GM19025 (cell line): Measurements from ENCODE around the gene TRERF1.
"Not testable (repeated sequence)": the region's sequence is repeated elsewhere in the genome, so short reads cannot be mapped to it uniquely, and the experiment has no call there.

Experiments used
- ATAC-seq: cut with Tn5 transposase; IDR thresholded peaks from one replicate; pipeline ENCODE4 v1.9.1; 2021; ENCODE audit warnings: mild to moderate bottlenecking, low read depth, moderate library complexity; ENCODE audit not compliant: unreplicated experiment

TRERF1 gene

GRCh38 chr6:42207559-42207958 is 244.2 kb downstream of the TRERF1 start:
- ATAC-seq: not testable (repeated sequence)

- ATAC-seq: no peak
Observed at GRCh38 chr6:42204768-42205282, 246.9 kb downstream of the TRERF1 start.

GRCh38 chr6:42203183-42203582 is 248.5 kb downstream of the TRERF1 start:
- no peak for ATAC-seq

DNA sequence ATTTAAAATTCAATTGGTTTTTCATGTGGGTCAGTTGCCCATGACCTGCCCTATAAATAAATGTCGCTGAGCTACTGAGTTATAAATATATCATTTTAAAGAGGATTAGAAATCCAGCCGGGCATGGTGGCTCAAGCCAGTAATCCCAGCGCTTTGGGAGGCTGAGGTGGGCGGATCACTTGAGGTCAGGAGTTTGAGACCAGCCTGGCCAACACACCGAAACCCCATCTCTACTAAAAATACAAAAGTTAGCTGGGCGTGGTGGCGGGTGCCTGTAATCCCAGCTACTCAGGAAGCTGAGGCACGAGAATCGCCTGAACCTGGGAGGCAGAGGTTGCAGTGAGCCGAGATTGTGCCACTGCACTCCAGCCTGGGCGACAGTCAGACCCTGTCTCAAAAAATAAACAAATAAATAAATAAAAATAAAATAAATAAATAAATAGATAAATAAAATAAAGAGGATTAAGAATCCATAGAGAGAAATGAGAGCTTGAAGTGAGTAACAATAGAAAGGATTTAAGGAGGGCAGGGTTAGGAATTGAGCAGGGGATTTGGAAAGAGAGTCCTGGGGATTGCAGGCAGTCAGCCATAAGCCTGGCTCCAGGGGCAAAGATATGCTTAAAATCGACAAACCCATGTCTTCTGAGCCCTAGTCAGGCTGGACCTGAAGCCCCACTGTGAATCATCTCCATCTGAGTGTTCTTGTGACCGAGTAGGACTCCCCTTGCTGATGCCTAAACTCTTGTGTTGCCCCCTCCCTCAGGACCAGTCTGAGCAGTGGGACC is 249.4 kb downstream of the TRERF1 start:
- ATAC-seq: not testable (repeated sequence)

GRCh38 chr6:42201382-42201781 is 250.3 kb downstream of the TRERF1 start:
- ATAC-seq: no peak

DNA sequence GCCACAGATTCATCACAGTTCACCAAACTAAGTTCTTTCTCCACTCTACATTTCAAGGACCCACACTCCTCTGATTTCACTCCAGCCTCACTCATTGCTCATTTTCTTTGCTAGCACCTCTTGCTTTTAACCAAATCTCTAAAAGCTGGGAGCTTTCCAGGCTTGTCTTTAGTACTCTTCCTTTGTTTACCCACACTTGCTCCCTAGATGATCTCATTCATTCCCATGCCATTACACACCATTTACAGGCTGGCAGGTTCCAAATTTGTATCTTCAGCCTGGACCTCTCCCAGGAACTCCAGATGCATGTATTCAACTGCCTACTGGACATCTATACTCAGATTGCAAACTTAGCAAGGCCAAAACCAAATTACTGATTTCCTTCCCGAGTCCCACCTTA is 251.7 kb downstream of the TRERF1 start:
- no peak for ATAC-seq

GRCh38 chr6:42199106-42199981 is 252.4 kb downstream of the TRERF1 start:
- ATAC-seq: no peak

- ATAC-seq: no peak
Observed at GRCh38 chr6:42197555-42198362, 254.0 kb downstream of the TRERF1 start.

DNA sequence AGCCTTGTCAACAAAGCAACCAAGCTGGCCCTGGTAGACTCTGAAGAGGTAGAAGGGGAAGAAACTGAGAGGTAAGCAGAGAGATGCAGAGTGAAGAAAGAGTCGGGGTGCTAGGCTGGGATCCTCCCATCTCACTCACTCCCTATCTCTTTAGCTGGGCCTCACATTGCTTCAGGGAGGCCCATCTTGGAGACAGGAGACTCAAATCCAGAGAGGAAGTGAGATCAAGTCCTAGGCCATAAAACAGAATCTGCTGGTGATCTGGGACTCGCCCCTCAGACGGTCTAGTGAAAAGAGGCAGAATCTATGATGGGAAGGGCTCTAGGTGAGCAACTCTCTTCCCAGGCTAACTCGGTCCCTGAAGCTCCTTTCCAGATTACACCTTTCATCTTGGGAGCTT is 256.3 kb downstream of the TRERF1 start:
- ATAC-seq: no peak

DNA sequence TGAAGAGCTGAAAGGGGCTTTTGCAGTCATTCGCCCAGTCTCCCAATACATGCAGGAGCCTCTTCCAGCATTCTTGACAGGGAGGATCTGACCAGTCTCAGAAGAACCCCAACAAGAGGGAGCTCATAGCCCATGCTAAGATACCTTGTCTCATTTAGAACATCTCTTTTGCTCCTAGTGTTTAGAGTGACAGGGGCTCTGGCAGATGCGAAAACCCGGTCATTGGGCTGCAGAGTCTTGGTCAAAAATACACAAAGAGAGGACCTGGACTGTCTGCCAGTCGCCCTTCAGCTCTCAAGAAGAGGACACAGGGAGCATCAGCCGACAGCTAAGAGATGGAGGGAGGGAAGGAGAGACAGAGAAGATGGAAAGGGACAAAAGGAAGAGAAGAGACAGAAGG is 257.7 kb downstream of the TRERF1 start:
- ATAC-seq: no peak

DNA sequence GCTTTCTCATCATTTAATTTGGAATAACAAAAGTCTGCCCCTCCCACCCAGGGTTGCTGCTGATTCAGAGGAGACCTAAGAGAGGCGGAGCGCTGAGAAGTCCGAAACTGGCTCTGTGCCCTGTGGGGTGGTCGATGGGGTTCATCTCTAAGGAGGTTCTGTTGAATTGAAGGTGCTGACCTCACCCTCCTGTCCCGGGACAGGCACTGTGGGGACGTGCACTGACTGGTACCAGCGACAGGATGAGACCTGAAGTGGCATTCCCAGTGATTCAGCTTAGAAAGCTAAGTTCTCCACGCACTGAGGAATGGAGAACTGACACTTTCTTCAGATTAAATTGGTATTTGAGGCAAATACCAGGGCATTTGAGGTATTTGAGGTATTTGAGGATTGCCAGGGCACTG is 258.2 kb downstream of the TRERF1 start:
- ATAC-seq: no peak

- not testable (repeated sequence) for ATAC-seq
Observed at GRCh38 chr6:42192385-42192784, 259.3 kb downstream of the TRERF1 start.

GRCh38 chr6:42190554-42191183 is 261.1 kb downstream of the TRERF1 start:
- no peak for ATAC-seq

DNA sequence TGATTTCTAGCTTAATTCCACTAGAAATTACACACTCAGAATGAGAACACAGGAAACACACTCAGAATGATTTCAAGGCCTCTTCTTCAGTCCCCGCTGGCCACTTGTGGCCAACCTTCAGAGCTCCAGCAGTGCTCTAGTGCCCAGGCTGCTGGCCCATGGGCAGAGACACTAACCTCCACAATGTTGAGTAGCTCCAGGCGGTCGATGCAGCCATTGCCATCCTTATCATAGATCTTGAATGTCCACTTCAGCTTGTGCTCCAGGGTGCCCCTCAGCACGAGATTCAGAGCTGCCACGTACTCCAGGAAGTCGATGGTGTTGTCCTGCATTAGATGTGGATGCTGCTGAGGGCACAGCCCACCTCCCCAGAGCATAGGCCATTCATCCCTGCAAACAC is 263.3 kb downstream of the TRERF1 start:
- ATAC-seq: no peak

GRCh38 chr6:42185597-42185996 is 266.1 kb downstream of the TRERF1 start:
- ATAC-seq: no peak

- ATAC-seq: no peak
Observed at GRCh38 chr6:42184475-42184874, 267.3 kb downstream of the TRERF1 start.

DNA sequence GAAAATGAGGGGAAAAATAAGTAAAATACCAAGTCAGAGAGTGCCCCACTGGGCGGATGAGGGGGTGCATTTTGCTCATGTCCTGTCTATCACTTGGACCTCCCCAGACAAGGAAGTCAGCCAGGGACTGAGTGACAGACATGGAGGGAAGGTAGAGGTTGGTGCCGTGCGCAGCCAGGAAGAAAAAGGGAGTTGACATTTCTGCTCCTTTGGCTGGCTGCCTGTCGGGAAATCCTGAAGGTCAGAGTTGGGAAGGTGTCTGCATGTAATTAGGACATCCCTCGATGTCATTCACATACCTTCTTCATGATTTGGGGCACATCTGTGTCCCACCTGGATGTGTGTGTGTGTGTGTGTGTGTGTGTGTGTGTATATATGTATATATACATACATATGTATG is 269.6 kb downstream of the TRERF1 start:
- no peak for ATAC-seq

GRCh38 chr6:42179945-42180313 is 271.8 kb downstream of the TRERF1 start:
- ATAC-seq: no peak

DNA sequence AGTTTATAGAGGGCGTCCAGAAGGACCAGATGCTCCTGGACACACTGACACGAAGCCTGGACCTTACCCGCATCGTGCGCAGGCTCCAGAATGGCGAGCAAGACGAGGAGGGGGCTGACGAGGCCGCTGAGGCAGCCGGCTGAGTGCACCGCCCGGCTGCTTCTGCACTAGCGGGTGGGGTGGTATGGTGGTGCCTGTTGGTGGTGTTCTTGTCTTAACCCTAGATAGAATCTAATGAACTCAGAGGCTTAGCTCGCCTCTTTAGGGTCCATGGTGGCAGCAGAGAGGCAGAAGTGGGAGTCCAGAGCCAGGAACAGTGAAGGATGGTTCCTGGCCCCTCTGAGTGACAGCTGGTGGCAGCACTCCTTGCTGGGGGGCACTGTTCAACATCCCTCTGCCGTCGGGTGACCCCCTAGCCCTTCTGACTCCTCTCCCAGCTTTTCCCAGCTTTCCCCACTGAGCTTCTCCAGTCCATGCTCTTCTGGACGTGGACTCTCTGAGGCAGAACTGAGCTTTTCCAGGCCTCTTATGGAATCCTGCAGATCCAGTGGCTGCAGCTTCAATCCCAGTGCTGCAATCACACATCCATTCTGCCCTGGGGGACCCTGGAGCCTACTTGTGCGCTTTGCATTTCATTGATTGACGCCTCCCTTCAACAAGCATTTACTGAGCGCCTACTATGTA is 272.3 kb downstream of the TRERF1 start:
- ATAC-seq: no peak
